GM18511 (cell line): ENCODE data around the gene ABCB1.

Source experiments
- ATAC-seq: cut with Tn5 transposase; IDR thresholded peaks from one replicate; pipeline ENCODE4 v1.9.1; 2021; ENCODE audit warnings: mild to moderate bottlenecking, moderate library complexity; ENCODE audit not compliant: unreplicated experiment

ABCB1 gene

GRCh38 chr7:87517136-87517815 is 83.4 kb downstream of the ABCB1 start:
- no peak for ATAC-seq

- no peak for ATAC-seq
These were observed 86.8 kb downstream of the ABCB1 start for GRCh38 chr7:87513735-87514335.

- no peak for ATAC-seq
These were observed 87.8 kb downstream of the ABCB1 start for GRCh38 chr7:87512906-87513305.

- no peak for ATAC-seq
These were observed 89.2 kb downstream of the ABCB1 start for GRCh38 chr7:87511510-87511909.

DNA sequence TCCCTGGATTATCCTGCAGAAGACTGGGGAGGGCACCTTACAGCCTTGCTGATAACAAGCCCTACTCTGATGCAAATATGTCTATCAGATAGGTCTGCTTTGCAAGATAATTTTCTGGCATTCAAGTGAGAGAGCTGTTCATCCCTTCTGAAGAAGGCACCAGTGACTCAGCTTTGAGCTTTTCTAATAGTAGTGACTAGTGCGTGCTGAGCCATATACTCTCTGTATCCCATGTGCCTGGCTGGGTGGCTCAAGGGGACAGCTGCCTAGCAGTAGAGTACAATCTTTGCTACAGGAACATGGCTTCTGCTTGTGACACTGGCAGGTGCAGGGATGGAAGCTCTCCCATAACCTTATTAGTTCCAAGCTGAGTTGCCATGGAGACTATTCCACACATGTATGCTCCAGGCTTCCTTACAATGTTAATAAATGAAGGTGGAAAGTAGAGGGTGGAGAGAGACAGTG is 90.2 kb downstream of the ABCB1 start:
- no peak for ATAC-seq

GRCh38 chr7:87507446-87507845 is 93.2 kb downstream of the ABCB1 start:
- ATAC-seq, result no peak

GRCh38 chr7:87506246-87507180 is 94.2 kb downstream of the ABCB1 start:
- ATAC-seq, result peak; percentile 58

DNA sequence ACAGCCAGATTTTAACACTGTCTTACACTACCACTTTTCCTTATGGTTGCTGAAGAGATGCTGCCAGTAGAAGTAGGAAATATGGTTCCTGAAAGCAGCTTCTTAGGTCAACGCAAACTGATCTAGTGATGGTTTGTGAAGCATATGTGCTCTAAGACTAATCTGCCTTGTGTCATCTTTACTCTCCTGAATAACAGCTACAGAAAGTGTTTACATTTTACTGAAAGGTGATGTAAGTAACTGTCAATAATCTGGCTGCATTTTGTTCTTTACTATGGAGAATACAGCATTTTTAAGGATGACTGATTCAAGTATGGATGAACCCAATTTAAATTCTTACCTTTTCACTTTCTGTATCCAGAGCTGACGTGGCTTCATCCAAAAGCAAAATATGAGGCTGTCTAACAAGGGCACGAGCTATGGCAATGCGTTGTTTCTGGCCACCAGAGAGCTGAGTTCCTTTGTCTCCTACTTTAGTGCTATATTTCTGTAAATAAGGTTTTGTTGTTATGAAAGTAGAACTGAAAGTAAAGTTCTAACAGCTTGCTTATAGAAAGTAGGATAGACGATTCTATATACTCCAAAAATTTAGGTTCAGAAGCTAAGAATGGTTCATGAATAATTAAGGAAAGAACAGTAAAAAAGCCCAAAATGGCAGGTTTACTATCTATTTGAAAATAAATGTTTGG is 95.0 kb downstream of the ABCB1 start:
- no peak for ATAC-seq

DNA sequence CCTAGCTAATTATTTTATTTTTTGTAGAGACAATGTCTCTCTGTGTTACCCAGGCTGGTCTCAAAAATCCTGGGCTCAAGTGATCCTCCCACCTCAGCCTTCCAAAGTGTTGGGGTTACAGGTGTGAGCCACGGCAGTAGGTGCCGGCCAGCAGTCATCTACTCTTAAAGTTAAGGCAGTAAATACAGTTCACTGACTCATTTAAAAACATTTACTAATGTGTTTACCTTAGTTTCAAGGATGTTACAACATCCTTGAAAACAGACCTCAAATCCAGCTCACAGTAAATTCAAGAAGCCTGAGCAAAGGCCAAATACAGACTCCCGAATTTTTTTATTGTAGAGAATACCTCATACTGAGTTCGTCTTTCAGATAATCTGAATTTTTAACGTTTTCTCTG is 95.6 kb downstream of the ABCB1 start:
- no peak for ATAC-seq

- no peak for ATAC-seq
These were observed 101.2 kb downstream of the ABCB1 start for GRCh38 chr7:87499494-87499893.

GRCh38 chr7:87498893-87499292 is 101.8 kb downstream of the ABCB1 start:
- ATAC-seq, result no peak

DNA sequence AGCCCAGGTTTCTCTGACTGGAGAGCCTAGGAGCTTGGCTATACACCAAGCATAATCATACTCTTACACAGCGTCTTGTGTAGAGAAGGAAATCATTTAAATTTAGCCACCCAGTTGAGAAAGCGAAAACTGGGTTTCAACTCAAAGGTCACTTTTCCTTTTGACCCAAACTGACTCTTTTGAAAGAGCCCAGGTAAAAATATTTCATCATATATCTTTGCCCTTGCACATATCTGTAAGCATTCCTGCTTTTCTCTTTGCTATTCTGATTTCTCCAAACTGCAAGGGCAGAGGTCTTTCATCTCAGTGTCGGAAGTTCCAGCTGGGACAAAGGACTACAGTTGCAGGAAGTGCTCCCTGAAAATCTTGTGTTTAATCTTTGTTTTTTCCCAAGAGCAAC is 103.2 kb downstream of the ABCB1 start:
- no peak for ATAC-seq

DNA sequence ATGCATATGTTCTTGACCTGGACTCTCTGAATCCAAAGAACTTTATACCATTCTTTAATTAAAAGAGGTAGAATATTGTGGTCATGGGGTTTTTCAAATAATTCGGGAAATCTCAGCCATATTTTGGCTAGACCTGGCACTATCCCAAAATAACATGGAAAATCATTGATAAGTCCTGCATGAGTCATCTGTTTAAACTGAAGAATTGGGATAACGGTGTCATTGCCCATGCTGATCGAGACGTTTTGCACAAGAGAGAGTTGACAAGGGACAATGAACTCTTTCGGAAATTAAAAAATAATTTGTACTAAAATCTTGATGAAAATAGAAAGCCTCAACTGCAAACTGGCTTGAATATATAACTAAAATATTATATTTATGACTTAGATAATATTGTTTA is 105.3 kb downstream of the ABCB1 start:
- no peak for ATAC-seq

GRCh38 chr7:87494454-87494853 is 106.2 kb downstream of the ABCB1 start:
- no peak for ATAC-seq

DNA sequence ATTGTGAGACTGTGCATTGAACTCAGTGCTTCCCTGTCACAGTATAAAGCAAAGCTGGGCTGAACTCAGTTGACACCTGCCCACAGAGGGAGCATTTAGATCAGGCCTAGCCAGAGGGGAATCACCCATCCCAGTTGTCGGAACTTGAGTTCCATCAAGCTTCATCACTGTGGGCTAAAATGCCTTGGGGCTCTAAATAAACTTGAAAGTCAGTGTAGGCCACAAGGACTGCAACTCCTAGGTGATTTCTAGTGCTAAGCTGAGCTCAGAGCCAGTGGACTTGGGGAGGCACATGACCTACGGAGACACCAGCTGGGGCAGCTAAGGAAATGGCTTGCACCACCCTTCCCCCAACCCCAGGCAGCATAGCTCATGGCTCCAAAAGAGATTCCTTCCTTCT is 117.6 kb downstream of the ABCB1 start:
- ATAC-seq, result no peak

- ATAC-seq, result no peak
These were observed 118.6 kb downstream of the ABCB1 start for GRCh38 chr7:87482115-87482514.

DNA sequence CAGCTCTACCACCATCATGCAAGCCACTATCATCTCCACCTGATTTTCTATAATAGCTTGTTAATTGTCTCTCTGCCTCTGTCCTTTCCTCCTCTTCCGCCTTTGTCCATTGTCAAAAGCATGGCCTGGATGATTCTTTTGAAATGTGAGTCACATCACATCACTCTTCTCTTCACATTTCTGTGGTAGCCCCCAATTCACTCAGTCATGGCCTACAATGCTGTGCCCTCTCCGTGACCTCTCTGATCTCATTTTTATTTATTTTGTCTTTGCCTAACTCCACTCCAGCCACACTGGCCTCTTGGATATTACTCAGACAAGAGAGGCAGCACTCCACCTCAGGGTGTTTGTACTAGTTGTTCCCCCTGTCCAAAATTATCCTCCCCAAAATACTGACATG is 120.3 kb downstream of the ABCB1 start:
- ATAC-seq, result no peak

- no peak for ATAC-seq
These were observed 120.7 kb downstream of the ABCB1 start for GRCh38 chr7:87479951-87480350.

DNA sequence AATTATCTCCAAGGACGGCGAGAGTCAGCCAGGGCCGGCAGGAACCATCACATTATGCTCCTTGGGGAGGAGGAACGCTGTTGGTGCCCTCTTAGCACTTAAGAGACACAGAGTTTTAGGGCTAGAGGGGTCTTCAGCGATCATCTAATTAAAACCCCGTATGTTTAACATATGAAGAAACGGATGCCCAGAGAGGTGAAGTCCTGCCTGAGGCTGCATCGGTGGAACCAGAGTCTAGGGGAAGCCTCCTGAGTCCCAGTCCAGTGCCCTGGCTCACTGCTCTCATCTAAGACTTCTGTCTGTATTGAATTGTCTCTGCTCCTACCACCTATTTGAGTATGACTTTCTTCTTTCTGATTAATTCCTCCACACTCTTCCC is 124.5 kb downstream of the ABCB1 start:
- ATAC-seq, result no peak

GRCh38 chr7:87475359-87476178 is 125.1 kb downstream of the ABCB1 start, which contains the start of gene ABCB4:
ABCB4 (minus strand) TSS chr7:87475680; CDS start chr7:87475465, 215 bp downstream.
- ATAC-seq, result peak; percentile 31
